Right ventricle myocardium inferior (tissue), 1 donor: Measurements from ENCODE around the gene PRKCB. TPM values are rescaled to one million over a fixed set of nuclear protein-coding genes. Genes with fewer than 3 reads are reported as not detected.

Source experiments
- ATAC-seq: fragments of 200-7000 bp; cut with Tn5 transposase; one replicate; pipeline ENCODE4 v1.9.1; 2020; ENCODE audit warnings: mild to moderate bottlenecking, moderate library complexity
- DNase-seq: peaks from one replicate; pipeline ENCODE4 v3.0.0; 2021; ENCODE audit errors: missing footprints
- intact Hi-C: fragments of 100-400 bp; cut with DNase I; formaldehyde crosslinking; loops from one replicate; pipeline ENCODE4 v1.11.0; 2022
- long read RNA-seq: library from polyadenylated mRNA; unstranded; transcript quantifications from one replicate; pipeline ENCODE4 v2.0.0, GENCODE V29; 2021
- total RNA-seq: library from RNA; stranded (reverse); fragmentation: NEBNext Ultra II Directional; extraction: Animal tissue kit (Norgen Biotek cat#: 25700); gene quantifications from one replicate; pipeline ENCODE4 v1.2.1, GENCODE V29; 2021
- donor health status: DM: no; HTN: yes; CAD: no; lungs with severe emphysema.

Gene PRKCB
- 2.2 TPM for total RNA-seq
- long read RNA-seq, full-length matches to known transcripts: 3 of 3 reads
- long read RNA-seq, partial matches to known transcripts: 0 of 3 reads
- long read RNA-seq, other reads (novel, unspliced or antisense): 0 of 3 reads

- intact Hi-C loops: no loop called here
- ATAC-seq (peak; percentile 81), DNase-seq (peak; percentile 96)
Observed at GRCh38 chr16:23835390-23836077, at the start of gene PRKCB. PRKCB (plus strand) TSS chr16:23835983.

DNA sequence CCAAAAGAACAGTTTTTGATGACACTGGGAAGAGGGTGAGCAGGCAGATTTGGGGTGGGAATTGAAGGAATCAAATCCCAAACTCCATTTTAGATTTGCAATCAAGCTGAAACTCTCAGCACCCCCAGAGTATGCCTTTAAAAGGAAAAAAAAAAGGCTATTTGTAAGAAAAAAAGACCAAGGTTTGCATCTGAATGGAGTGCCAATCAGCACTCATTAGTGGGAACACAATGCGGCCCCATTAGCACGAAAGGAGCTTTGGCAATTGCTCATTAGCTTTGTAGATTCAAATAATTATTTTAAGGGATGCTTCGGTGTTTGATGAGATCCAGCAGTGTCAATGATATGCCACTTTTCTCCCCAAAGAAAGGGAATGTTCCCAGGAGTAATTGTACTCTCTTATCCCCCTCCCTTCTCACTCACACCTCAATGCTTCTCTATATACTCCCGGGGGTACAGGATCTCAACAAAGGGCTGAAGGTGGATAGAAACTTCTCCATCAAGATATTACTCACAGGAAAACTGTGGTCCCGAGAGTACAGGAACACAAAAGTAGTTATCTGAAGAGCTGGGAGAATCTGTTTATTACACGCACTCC lies 48.7 kb upstream of the PRKCB start:
- DNase-seq (no peak), ATAC-seq (no peak)
- intact Hi-C loops: no loop called here

DNA sequence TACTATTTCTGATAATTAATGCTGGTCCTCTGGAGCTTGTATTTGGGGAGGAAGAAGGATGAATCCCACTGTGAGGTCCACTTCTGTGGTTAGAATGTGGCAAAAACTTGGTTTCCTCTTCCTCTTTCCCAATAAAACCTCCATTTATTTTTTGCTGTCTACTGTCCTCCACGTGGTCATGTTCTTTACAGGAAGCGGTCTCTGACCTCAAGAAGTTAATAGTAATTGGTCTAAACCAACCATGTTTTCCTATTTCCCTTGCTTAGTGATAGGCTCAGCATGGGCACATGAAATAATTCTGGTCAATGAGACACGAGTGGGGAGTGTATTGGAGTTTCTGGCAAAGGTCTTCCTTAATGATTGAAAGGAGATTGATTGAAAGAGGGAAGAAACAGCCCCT lies 47.1 kb upstream of the PRKCB start:
- no peak for ATAC-seq
- DNase-seq: no peak
- intact Hi-C loops: no loop called here

DNA sequence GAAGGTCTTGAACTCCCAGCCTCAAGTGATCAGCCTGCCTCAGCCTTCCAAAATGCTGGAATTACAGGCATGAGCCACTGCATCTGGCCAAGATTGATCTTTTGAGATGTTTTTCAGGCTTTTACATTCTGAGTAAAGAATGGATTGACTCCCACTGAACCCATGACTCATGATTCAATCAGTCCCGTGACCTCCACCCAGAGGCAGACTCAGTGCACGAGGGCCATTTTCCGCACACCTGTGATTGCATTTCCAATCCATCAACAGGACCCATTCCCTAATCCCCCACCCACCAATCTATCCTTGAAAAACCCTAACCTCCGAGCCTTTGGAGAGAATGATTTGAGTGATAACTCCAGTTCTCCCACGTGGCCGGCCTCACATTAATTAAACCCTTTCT lies 40.4 kb upstream of the PRKCB start:
- no peak for DNase-seq
- ATAC-seq: no peak
- intact Hi-C loops: loop anchor here (10.0 kb wide), 1 partner anchor 219 kb away; no protein-coding TSS in a partner anchor

DNA sequence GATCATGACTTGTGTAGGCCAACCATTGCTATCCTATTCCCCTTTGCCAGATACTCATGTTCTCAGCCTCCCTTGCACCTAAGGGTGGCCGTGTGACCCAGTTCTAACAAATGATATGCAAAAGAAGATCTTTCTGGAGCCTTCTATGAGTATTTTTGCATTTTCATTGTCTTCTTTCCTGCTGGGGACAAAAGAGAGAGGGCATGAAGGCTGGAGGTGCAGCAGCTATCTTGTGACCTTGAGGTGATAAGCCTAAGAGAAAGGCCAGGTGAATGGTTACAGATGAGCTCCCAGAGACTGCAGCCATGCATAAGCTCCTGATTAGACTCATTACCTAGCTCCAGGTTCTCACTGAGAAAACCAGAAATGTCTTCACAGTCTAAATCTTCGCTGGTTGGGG lies 38.8 kb upstream of the PRKCB start:
- DNase-seq (no peak), ATAC-seq (no peak)
- intact Hi-C loops: loop anchor here (10.0 kb wide), 1 partner anchor 218 kb away; no protein-coding TSS in a partner anchor

- peak; percentile 69 for ATAC-seq
- intact Hi-C loops: no loop called here
- DNase-seq: peak; percentile 80
Observed at GRCh38 chr16:23801378-23801777, 34.4 kb upstream of the PRKCB start.

DNA sequence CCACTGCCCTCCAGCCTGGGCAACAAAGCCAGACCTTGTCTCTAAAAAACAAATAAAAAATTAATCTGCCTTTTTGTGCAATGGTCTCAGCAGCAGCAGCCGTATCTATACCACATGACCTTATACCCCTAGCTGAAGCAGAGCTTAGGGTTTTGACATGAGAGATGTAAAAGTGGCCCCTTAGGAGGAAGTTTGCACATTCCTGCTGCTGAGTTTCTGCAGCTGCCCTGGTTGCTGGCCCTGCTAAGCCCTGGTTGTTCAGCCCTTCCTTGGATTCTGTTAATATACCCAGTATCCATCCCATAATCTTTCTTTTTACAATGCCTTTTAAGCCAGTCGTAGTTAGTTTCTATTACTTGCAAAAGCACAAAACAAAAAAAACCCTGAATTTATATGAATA lies 33.0 kb upstream of the PRKCB start:
- intact Hi-C loops: no loop called here
- DNase-seq (no peak), ATAC-seq (no peak)

GRCh38 chr16:23803591-23804123 lies 32.1 kb upstream of the PRKCB start:
- intact Hi-C loops: no loop called here
- DNase-seq (peak; percentile 84), ATAC-seq (peak; percentile 50)

DNA sequence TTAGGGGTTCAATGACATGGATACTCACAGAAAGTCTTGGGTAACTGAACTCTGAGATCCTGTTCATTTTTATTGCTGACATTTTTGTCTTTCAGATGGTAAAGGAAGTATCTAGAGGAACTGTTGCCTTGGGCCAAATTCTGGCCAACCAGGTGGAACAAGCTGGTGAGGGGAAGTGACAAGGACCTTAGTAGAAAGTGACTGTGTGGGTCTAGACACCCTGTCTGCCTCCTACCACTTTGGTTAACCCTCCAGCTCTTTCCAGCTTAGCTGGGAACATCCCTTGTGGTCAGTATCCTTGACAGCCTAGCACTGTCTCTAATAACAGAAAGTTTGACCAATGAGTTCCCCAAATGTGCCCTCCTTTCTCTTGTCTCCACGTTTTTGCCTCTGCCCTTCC lies 28.8 kb upstream of the PRKCB start:
- ATAC-seq (peak; percentile 48), DNase-seq (no peak)
- intact Hi-C loops: no loop called here

DNA sequence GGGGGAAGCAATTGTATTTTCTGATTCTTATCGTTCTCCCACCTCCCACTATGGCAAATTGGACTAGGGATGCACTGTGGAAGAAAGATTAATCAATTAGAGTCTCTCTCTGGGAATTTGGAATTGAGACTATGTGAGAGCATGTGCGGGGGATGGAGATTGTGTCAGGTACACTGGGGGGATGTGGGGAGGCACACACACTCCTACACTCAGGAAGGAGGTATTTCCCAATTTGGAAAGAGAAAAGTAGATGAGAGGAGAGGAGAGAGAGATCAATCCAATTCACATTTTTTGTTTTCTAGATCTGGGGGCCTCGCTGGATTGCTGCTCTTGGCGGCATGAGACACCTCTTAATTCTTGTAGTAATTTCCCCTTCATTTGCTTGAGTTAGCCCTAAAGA lies 14.3 kb upstream of the PRKCB start:
- no peak for ATAC-seq
- no peak for DNase-seq
- intact Hi-C loops: no loop called here

DNA sequence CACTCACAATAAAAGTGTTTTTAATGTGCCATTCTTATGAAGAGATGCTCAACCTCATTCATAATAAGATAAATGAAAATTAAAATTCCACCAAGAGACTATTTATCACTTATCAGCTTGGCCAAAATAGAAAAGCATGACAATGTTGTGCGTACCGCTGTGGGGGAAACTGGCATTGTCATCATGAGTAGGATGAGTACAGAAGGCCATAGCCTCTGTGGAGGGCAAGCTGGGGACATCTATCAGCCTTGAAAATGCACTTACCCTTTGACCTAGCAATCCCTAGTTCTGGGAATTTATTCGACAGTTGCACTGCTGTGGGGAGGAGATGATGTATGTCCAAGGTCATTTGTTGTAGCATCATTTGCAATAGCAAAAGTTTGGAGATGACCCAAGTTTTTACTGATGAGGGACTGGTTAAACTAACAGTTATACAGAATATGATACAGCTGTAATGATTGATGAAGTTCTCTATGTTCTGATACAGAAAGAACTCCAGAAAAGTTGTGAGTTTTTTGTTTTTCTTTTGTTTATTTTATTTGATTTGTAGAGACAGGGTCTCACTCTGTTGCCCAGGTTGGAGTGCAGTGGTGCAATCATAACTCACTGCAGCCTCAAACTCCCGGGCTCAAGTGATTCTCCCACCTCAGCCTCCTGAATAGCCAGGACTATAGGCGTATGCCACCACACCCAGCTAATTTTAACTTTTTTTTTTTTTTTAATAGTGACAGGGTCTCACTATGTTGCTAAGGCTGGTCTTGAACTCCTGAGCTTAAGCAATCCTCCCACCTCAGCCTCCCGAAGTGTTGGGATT lies 13.7 kb upstream of the PRKCB start:
- intact Hi-C loops: no loop called here
- DNase-seq (no peak), ATAC-seq (no peak)

GRCh38 chr16:23823475-23824384 lies 12.1 kb upstream of the PRKCB start:
- intact Hi-C loops: no loop called here
- no peak for DNase-seq
- ATAC-seq: no peak

- DNase-seq: no peak
- intact Hi-C loops: no loop called here
- ATAC-seq: no peak
Observed at GRCh38 chr16:23824909-23825308, 10.9 kb upstream of the PRKCB start.

- DNase-seq: no peak
- ATAC-seq: peak; percentile 52
- intact Hi-C loops: no loop called here
Observed at GRCh38 chr16:23826528-23827045, 9.2 kb upstream of the PRKCB start.

GRCh38 chr16:23827057-23827456 lies 8.7 kb upstream of the PRKCB start:
- ATAC-seq: no peak
- DNase-seq: no peak
- intact Hi-C loops: no loop called here

GRCh38 chr16:23829454-23829853 lies 6.3 kb upstream of the PRKCB start:
- DNase-seq: no peak
- ATAC-seq: no peak
- intact Hi-C loops: no loop called here

DNA sequence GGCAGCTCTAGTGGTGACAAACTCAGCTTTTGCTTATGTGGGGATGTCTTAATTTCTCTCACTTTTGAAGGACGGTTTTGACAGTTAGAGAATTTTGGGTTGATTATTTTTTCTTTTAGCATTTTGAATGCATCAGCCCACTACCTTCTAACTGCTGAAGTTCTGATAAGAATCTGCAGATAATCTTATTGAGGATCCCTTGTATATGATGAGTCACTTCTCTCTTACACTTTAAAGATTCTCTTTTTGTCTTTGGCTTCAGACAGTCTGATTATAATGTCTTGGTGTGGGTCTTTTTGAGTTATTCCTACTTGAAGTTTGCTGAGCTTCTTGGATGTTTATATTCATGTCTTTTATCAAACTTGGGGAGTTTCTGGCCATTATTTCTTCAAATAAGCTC lies 5.5 kb upstream of the PRKCB start:
- ATAC-seq (no peak), DNase-seq (no peak)
- intact Hi-C loops: no loop called here

DNA sequence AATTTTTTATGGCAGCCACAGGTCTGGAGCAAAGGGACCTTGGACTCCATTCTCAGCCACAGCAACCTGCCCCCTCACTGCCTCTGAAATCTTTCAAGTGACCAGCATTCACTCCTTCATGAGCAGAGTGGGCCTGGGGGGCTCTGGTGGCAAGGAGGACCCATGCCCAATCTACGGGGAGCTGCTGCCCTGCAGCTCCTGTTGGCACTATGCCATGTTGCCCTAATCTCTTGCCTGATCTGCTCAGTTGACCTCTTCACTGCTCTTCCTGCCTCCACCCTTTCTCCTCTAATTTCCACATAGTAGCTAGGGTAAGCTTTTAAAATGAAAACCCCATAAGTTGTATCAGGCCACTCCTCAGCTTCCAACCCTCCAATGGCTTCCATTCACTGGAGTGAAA lies 2.9 kb upstream of the PRKCB start:
- ATAC-seq (no peak), DNase-seq (no peak)
- intact Hi-C loops: no loop called here
